Esophagus mucosa (tissue), 1 donor: ENCODE measurements around the gene CPAMD8. TPM values are rescaled to one million over a fixed set of nuclear protein-coding genes. Genes with fewer than 3 reads are reported as not detected.
A peak's percentile ranks its signal among the peaks of the same experiment; 100 is the strongest.
"Not testable (repeated sequence)": the region's sequence is repeated elsewhere in the genome, so short reads cannot be mapped to it uniquely, and the experiment has no call there.

Source experiments
- ATAC-seq: fragments of 200-7000 bp; cut with Tn5 transposase; one replicate; pipeline ENCODE4 v1.9.1; 2020
- total RNA-seq: library from RNA; stranded (reverse); gene quantifications from one replicate; pipeline ENCODE4 v1.2.4, GENCODE V29; 2023
- donor health status: DM: yes; HTN: yes; CAD: no.

Gene CPAMD8
- total RNA-seq, 1 donor from 2014 or later, result 2.0 TPM

DNA sequence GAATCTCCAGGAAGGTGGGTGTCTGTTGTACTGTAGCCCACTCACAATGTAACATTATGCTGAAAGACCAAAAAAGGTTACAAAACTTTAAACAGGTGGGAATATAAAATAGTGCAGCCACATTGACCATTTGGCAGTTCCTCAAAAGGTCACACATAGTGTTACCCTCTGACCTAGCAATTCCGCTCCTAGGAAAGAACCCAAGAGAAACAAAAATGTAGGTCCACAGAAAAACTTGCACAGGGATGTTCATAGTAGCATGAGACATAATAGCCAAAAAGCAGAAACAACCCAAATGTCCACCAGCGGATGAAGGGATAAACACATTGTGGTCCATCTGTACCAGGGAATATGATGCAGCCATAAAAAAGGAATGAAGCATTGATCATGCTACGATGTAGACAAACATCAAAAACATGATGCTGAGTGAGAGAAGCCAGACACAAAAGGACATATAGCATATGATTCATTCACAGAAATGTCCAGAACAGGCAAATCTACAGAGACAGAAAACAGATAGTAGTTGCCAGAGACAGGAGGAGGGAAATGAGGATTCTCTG is 27.9 kb downstream of the CPAMD8 start:
- ATAC-seq, result no peak

DNA sequence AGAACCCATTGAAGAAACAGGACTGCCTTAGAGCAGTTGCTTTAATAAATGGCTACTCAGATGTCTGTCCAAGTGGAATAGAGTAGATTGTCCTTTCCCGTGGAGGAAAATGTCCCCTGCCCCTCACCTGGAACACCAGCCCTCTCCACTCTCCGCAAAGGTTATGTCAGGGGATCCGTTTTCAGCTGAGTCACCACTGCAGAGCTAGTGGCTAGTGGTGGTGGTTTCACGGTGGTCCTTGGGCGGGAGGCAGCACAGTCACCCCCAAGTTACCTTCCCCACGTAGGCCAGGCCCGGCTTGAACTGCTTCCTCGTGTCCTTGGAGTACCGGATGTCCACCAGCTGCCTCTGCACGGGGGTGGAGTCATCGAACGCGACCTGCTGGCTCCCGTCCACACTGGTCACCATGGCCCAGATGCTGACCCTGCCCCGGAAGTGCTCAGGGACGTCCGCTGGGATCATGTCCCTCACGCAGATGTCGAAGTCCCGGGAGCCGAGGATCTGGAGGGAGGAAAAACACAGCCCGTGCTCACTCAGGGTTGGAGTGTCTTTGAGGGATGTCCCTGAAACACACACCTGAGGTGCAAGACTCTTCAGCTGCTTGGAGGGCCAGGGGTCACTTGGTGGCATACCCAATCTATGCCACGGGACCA is 29.6 kb downstream of the CPAMD8 start:
- ATAC-seq, result not testable (repeated sequence)

DNA sequence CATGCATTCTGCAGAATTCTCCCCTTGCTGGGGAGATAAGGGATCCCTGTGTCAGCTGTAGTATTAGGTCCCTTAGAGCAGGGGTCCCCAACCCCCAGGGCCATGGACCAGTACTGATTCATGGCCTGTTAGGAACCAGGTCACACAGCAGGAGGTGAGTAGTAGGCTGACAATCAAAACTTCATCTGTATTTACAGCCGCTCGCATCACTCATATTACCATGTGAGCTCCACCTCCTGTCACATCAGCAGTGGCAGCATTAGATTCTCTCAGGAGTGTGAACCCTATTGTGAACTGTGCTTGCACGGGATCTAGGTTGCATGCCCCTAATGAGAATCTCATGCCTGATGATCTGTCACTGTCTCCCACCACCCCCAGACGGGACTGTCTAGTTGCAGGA is 37.9 kb downstream of the CPAMD8 start:
- ATAC-seq, result no peak

DNA sequence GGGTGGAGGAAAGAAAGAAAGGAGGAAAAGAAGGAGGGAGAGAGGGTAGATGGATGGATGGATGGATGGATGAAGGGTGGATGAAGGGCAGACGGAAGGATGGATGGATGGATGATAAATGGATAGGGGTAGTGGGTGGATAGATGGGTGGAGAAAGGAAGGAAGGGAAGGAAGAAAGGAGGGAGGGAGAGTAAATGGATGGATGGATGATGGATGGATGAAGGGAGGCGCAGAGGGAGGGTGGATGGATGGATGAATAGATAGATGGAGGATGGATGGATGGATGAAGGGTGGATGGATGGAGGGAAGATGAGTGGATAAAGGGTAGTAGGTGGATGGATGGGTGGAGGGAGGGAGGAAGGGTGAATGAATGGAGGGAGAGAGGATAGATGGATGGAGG is 41.2 kb downstream of the CPAMD8 start:
- ATAC-seq, result no peak

DNA sequence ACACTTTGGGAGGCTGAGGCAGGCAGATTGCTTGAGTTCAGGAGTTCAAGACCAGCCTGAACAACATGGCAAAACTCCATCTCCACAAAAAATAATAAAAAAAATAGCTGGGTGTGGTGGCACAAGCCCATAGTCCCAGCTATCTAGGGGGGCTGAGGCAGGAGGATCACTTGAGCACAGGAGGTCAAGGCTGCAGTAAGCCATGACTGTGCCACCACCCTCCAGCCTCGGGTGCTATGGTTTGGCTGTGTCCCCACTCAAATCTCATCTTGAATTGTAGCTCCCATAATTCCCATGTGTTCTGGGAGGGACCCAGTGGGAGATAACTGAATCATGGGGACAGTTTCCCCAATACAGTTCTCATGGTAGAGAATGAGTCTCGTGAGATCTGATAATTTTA is 44.0 kb downstream of the CPAMD8 start:
- not testable (repeated sequence) for ATAC-seq

DNA sequence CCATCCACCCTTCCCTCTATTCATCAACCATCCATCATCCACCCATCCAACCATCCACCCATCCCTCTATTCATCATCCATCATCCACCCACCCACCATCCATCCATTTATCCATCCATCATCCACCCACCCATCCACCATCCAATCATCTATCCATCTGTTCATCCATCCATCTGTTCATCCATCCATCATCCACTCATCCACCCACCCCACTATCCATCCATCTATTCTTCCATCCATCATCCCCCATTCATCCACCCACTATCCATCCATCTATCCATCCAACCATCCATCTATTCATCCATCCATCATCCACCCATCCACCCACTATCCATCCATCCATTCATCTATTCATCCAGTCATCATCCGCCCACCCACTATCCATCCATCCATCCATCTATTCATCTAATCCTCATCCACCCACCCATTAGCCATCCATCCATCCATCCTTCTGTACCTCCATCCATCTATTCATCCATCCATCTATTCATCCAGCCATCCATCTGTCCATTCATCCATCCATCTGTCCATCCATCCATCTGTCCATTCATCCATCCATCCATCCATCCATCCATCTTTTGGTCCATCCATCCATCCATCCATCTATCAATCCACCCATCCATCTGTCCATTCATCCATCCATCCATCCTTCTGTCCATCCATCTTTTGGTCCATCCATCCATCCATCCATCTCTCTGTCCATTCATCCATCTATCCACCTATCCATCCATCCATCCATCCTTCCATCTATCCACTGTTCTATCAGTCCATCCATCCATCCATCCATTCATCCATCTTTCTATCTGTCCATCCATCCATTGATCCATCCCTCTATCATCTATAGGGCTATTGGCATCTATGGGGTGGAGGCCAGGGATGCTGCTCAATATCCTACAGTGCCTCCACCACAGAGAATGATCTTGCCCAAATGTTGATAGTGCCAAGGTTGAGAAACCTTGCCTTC is 47.5 kb downstream of the CPAMD8 start:
- ATAC-seq, result no peak

DNA sequence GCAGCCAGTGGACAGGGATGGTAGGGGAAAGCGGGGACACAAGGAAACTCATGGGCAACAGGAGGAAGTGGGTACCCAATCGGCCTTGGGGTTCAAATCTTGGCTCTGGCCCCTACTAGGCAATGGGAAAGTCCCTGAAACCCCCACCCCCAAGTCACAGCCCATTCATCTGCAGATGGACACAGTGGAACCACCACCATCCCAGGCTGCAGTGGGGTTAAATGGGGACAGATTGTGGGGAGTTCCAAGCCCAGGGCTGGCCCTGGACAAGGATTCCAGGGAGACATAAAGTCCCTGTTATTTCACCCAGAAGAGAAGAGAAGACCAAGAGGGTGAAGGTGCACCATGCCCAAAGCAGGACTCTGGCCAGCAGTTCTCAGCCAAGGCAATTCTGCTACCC is 48.5 kb downstream of the CPAMD8 start:
- ATAC-seq, result no peak

DNA sequence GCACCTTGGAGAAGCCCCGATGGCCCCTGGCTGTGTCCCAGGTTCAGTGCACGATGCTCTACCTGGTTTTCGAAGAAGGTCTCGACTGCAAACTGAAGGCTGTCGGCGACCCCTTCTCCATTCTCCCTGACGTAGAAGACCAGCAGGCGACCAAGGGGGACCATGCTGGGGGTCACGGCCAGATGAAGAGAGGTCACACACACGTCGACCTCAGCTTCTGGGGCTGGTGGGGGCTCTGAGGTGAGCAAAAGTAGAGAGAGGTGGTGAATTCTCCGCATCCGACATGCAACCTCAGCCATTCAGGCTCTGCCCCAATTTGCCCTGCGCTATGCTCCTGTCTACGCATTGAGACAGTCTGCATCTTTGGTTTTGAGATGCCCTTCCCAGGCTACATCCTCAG is 49.3 kb downstream of the CPAMD8 start:
- ATAC-seq, result no peak

DNA sequence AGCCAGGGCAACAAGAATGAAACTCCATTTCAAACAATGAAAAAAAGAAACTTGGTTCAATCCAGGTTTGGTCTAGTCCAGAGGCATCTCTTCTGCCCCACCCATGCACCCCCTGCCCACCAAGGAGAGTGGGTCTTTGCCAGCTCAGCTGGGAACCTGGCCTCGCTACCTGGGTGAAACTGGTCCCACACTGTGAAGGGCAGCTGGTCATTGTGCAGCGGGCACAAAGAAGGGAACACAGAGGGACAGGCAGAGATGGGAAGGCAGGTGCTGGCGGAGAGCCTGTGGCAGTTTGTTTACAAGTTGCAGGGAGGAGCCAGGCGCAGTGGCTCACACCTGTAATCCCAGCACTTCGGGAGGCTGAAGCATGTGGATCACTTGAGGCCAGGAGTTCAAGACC is 50.2 kb downstream of the CPAMD8 start:
- no peak for ATAC-seq

DNA sequence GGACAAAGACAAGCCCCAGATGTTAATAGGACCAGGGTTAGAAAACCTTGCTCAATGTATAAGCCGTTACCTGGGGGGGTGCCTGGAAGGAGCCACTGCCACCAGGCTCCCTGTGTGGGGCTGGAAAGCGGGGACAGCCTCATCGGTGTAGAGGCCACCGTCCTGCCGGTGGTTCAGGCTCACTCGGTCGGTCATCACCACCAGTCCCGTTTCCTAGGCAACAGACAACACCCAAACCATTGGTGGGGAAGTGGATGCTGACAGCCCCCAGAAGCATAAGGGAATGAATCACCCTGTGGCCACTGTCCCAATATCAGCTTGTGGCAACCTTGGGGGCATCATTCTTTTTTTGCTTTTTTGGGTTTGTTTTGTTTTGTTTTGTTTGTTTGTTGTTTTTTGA is 55.8 kb downstream of the CPAMD8 start:
- ATAC-seq, result no peak

DNA sequence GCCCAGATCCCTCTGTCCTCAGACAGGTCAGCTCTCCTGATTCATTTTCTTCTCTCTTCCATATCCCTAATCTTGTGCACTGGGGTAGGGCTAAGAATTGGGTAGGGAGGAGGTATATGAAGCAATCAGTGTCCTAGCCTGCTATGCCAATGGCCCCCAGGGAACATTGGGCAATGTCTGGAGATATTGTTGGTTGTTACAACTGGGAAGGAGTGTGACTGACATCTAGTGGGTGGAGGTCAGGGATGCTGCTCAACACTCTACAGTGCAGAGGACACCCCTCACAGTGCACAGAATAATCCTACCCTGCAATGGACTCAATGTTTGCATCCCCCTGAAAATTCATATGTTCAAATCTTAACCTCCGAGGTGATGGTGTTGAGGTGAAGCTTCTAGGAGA is 57.5 kb downstream of the CPAMD8 start:
- ATAC-seq, result peak; percentile 85

DNA sequence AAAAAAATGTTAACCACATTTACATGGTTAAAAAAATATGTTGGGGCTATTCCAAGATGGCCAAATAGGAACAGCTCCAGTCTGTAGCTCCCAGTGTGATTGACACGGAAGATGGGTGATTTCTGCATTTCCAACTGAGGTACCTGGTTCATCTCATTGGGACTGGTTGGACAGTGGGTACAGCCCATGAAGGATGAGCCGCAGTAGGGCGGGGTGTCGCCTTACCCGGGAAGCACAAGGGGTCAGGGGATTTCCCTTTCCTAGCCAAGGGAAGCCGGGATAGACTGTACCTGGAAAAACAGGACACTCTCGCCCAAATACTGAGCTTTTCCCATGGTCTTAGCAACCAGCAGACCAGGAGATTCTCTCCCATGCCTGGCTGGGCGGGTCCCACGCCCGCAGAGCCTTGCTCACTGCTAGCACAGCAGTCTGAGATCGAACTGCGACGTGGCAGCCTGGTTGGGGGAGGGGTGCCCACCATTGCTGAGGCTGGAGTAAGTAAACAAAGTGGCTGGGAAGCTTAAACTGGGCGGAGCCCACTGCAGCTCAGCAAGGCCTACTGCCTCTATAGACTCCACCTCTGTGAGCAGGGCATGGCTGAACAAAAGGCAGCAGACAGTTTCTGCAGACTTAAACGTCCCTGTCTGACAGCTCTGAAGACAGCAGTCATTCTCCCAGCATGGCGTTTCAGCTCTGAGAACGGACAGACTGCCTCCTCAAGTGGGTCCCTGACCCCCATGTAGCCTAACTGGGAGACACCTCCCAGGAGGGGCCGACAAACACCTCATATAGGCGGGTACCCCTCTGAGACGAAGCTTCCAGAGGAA is 65.4 kb downstream of the CPAMD8 start:
- ATAC-seq, result not testable (repeated sequence)

DNA sequence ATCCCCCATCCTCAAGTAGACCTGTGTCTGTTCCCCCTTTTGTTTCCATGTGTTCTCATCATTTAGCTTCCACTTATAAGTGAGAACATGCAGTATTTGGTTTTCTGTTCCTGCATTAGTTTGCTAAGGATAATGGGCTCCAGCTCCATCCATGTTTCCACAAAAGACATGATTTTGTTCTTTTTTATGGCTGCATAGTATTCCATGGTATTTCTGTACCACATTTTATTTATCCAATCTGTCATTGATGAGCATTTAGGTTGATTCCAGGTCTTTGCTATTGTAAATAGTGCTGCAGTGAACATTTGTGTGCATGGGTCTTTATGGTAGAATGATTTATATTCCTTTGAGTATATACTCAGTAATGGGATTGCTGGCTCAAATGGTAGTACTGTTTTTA is 68.3 kb downstream of the CPAMD8 start:
- not testable (repeated sequence) for ATAC-seq

DNA sequence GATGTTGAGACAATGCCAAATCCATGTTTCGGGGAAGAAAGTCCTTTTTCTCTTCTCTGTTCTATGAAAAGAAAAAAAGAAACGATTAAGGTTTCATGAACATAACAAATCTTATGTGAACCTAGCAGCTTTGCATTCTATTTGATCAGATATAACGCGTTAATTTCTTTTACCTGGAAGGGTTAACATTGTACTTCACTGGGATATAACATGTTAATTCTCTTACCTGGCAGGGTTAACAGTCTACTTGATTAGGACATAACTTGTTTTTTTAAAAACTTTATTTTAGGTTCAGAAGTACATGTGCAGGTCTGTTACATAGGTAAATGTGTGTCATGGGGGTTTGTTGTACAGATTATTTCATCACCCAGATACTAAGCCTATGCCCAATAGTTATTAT is 68.8 kb downstream of the CPAMD8 start:
- no peak for ATAC-seq

DNA sequence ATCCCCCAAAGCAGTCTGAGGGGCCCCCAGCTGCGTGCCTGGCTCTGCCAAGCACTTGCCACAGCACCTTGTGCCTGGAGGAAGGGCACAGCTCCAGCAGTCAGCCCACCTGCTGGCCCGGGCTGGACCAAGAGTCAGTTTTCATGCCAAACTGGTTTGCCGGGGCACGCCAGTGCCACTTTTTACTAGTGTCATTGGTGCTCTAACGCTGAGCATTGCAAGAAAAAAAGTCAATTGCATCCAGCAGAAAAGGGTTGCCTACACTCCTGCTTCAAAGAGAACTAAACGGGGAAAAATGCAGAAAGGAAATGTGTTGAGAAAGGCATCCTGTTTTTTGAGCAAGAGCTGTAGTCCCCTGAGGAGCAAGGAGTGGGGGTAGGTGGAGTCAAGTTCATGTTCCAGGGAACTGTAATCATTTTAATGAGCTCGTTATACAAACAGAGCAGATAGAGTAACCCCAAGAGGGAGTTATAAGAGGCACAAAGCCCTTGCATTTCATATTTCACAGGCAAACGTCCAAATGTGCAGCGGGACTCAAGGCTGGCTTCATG is 69.4 kb downstream of the CPAMD8 start:
- ATAC-seq, result no peak

DNA sequence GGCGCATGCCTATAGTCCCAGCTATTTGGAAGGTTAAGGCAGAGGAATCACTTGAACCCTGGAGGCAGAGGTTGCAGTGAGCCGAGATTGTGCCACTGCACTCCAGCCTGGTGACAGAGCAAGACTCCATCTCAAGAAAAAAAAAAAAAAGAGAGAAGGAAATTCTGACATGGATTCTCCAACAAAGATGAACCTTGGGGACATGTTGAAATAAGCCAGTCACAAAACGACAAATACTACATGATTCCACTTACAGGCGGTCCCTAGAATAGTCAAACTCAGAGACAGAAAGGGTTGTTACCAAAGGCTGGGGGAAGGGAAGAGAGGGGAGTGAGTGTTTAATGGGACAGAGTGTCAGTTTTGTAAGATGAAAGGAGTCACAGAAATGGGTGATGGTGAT is 71.4 kb downstream of the CPAMD8 start:
- no peak for ATAC-seq

DNA sequence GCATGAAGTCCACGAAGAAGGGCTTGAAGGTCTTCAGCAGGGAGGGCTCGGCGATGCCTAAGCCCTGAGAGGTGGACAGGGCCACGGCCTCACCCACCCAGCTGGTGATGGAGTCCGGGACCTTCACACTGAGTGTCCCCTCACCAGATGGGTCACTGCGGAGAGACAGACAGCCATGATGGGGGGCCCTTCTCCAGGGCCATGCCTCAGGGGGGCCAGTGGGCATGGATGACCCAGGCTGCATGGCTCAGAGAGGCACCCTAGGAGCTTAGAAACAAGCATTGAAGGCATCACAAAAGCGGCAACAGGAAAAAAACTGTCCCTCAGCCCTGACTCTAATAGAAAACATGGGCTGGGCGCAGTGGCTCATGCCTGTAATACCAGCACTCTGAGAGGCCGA is 74.6 kb downstream of the CPAMD8 start:
- no peak for ATAC-seq

DNA sequence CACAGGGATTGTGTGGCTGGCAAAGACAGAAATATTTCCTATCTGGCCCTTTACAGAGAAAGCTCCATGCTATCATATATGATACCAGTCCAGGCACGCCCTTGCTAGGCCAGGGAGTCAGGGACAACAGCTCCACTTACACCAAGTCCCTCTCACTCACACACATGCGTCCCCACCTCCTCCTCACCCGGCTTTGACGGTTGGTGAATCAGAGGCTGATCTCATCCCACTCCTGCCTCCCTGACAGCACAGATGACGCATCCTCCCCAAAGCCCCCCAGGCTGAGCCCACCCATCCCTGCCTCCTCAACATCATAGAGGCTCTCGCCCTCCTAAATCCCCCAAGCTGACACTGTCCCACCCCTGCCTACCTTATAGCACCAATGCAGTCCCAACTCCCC is 75.1 kb downstream of the CPAMD8 start:
- ATAC-seq, result peak; percentile 18

DNA sequence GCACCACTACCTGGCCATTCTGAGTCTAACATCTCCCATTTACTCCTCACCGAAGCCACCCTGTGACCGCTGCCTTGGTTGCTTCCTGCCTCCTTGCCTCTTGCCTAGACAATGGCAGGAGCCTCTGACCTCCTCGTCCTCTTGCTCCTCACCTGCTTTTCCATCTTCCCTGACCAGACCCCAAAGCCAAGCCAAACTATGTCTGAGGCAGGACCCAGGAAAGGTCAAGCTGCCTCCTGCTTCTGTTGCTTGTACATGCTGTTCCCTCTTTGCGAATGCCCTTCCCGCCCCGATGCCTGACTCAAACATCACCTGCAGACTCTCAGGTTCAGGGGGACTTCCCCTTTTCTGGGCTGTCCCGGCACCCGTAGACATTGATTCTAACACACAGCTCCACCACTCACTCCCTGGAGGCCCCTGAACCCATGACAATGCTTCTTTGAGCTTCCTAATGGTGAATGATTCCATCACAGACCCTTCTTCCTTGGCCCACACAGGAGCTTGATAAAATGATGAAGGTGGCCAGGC is 77.0 kb downstream of the CPAMD8 start:
- no peak for ATAC-seq

DNA sequence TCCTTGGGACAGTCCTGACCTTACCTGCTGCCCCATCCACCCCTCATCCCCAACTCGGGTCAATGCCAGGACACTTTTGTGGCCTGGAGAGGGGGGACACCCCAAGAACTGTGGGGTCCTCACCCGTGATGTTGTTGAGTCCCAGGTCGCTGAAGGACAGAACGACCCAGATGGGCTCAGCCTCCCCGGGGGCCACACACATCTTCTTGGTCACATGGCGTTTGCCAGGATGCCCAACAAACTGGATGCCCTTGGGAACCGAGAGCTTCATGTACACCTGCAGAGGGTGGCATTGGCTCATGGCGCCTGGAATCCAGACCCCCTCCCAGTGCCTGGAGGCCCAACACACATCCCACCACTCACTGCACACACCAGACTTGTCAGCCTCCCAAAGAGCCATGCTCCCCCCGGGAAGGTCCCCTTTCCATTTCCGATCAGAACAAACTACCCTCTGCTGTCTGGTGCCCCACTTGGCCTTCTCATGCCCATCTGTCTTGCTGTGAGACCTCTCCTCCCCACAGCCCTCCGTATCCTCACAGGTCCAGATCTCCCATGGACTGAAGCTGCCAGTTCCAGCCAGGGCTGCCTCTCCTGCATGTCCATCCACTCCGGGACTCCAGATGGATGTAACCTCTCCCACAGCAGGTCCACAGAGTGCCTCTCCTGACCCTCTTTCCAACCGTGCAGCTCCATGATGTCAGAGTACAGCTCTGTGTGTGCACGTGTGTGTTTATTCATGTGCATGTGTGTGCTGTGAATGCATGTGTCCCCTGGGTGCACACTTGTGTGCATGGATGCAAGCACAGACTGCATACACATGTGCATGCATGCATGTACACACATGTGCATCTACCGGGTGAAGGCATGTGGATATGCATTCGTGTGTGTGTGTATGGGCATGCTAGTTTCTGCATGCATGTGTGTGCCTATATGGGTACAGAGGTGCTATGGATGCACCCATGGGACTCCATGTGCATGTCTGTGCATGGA is 79.4 kb downstream of the CPAMD8 start:
- no peak for ATAC-seq
